ENCODE results near the gene BMP6. TPM values are rescaled to one million over a fixed set of nuclear protein-coding genes. Genes with fewer than 3 reads are reported as not detected.

The BMP6 gene
- total and polyA plus RNA-seq, 10 of the 15 experiments (the other 5 are each of a cell fraction or from before 2014, with no cell fraction given) = 0.02 to 0.15 (median 0.05) TPM; not detected in 5

DNA sequence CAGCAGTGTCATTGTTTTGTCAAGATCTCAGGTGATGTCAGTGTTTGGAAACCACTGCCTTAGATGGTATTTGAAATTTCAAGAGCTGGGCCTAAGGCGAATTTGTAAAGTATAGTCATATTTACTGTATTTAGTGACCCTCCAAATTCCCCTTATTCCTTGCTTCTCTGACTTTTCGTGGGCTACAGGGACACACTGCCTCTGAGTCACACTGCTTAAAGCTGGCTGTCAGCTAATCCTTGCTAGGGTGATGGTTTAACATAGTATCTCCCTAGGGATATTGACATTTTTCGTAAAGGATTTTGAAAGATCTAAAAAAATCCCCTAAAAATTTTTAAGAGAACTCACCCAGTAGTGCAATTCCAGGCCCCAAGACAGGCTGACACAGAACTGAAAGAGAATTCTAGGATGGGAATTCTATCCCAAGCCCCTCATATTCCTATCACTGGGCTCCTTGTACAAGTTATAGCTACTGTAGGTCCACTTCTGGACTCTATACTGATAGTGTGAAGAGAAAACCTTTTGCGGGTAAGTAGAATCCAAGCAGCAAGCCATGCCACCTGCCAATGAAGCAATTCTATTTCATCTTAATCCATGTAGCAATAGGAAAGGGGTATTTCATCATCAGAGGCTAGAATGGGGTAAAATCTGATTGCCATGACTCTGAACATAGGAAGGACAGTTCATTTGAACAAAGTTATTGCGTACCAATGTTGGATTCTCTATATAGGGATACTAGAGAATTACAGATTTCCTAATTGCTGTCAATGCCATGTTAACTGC is 4.3 kb downstream of the BMP6 start:
- Histone ChIP-seq H3K9me3 (replicated peaks; ENCODE audit: control insufficient read depth, insufficient read depth, low read length) (no peaks in the 10 kb centered on the region), H3K4me3 (no peak overlapping the region), H3K79me2 (ENCODE audit: control insufficient read depth, insufficient read depth, low read length) (no peaks in the 10 kb centered on the region), H3K36me3 (ENCODE audit: control insufficient read depth in 2 of 2, insufficient read depth in 2 of 2, low read length in 1 of 2) (no peaks in the 10 kb centered on the region), H4K20me1 (ENCODE audit: control insufficient read depth, insufficient read depth) (no peaks in the 10 kb centered on the region), H3K27ac (ENCODE audit: control insufficient read depth, insufficient read depth) (no peak overlapping the region), H3K27me3 (replicated peaks in 1 of 2; ENCODE audit: control insufficient read depth in 2 of 2, insufficient read depth in 2 of 2, low read length in 1 of 2) (peaks cover 12 to 24% of the 10 kb centered on the region in 2 experiments), H3K9ac (ENCODE audit: control insufficient read depth, insufficient read depth, low read length) (no peak overlapping the region), H2AFZ (ENCODE audit: control insufficient read depth, low read depth, low read length) (no peak overlapping the region), H3K4me1 (ENCODE audit: control insufficient read depth, insufficient read depth, low read length) (peaks cover 3% of the 10 kb centered on the region; the same call in 1 of the 2 replicates), H3K4me2 (ENCODE audit: control insufficient read depth, insufficient read depth) (no peak overlapping the region)
- in situ Hi-C loops (cut with MboI) = no loop called here
- intact Hi-C loops (cut with micrococcal nuclease; ENCODE audit: unreplicated experiment) = no loop called here
- TF ChIP-seq EGR1 (IDR thresholded peaks at IDR 0.05; ENCODE audit: borderline replicate concordance in 1 of 2, low read depth in 2 of 2, low read length in 2 of 2) (no peak), NR2C2 (IDR thresholded peaks at IDR 0.05; ENCODE audit: borderline replicate concordance, control insufficient read depth, insufficient read length, low read depth) (no peak), ZNF24 (IDR thresholded peaks at IDR 0.05) (no peak), ZNF207 (IDR thresholded peaks at IDR 0.05; ENCODE audit: borderline replicate concordance) (no peak), BACH1 (IDR thresholded peaks at IDR 0.05; ENCODE audit: borderline replicate concordance) (no peak), ZSCAN29 (IDR thresholded peaks at IDR 0.05) (no peak), IKZF1 (conservative IDR thresholded peaks at IDR 0.05) (no peak), RUNX3 (IDR thresholded peaks at IDR 0.05; ENCODE audit: low read length) (no peak), KAT2A (conservative IDR thresholded peaks at IDR 0.05; ENCODE audit: control insufficient read depth, low read depth, low read length) (no peak), NFYA (IDR thresholded peaks at IDR 0.05; ENCODE audit: borderline replicate concordance, low read depth, low read length) (no peak), ATF7 (IDR thresholded peaks at IDR 0.05; ENCODE audit: low read depth) (no peak), DPF2 (IDR thresholded peaks at IDR 0.05) (no peak), FOXK2 (IDR thresholded peaks at IDR 0.05) (no peak), SMAD1 (IDR thresholded peaks at IDR 0.05; ENCODE audit: low read depth, partially characterized antibody) (no peak)
- TF ChIP-seq, protein P1, sequence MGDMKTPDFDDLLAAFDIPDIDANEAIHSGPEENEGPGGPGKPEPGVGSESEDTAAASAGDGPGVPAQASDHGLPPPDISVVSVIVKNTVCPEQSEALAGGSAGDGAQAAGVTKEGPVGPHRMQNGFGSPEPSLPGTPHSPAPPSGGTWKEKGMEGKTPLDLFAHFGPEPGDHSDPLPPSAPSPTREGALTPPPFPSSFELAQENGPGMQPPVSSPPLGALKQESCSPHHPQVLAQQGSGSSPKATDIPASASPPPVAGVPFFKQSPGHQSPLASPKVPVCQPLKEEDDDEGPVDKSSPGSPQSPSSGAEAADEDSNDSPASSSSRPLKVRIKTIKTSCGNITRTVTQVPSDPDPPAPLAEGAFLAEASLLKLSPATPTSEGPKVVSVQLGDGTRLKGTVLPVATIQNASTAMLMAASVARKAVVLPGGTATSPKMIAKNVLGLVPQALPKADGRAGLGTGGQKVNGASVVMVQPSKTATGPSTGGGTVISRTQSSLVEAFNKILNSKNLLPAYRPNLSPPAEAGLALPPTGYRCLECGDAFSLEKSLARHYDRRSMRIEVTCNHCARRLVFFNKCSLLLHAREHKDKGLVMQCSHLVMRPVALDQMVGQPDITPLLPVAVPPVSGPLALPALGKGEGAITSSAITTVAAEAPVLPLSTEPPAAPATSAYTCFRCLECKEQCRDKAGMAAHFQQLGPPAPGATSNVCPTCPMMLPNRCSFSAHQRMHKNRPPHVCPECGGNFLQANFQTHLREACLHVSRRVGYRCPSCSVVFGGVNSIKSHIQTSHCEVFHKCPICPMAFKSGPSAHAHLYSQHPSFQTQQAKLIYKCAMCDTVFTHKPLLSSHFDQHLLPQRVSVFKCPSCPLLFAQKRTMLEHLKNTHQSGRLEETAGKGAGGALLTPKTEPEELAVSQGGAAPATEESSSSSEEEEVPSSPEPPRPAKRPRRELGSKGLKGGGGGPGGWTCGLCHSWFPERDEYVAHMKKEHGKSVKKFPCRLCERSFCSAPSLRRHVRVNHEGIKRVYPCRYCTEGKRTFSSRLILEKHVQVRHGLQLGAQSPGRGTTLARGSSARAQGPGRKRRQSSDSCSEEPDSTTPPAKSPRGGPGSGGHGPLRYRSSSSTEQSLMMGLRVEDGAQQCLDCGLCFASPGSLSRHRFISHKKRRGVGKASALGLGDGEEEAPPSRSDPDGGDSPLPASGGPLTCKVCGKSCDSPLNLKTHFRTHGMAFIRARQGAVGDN (IDR thresholded peaks at IDR 0.05) = no peak
- TF ChIP-seq, protein P2, sequence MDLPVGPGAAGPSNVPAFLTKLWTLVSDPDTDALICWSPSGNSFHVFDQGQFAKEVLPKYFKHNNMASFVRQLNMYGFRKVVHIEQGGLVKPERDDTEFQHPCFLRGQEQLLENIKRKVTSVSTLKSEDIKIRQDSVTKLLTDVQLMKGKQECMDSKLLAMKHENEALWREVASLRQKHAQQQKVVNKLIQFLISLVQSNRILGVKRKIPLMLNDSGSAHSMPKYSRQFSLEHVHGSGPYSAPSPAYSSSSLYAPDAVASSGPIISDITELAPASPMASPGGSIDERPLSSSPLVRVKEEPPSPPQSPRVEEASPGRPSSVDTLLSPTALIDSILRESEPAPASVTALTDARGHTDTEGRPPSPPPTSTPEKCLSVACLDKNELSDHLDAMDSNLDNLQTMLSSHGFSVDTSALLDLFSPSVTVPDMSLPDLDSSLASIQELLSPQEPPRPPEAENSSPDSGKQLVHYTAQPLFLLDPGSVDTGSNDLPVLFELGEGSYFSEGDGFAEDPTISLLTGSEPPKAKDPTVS (IDR thresholded peaks at IDR 0.05; ENCODE audit: low read depth, low read length) = no peak
- DNase-seq (ENCODE audit: low read depth, low spot score) = no peak
- BruUV-seq (replicated peaks) = no TSS peak
- RAD21 ChIA-PET (ENCODE audit: unreplicated experiment) = no interaction called here
- WGBS (ENCODE audit: insufficient coverage, insufficient replicate concordance, low lambda C conversion rate, missing lambda C conversion rate) = 71% methylated on average over 5 of the region's 5 CpGs
- SMC1A ChIA-PET (ENCODE audit: uncharacterized antibody, unreplicated experiment) = no interaction called here
- CTCF ChIA-PET = no interaction called here
- POLR2A ChIA-PET = no interaction called here
- no peak for FAIRE-seq
- ATAC-seq = no peak
